Parathyroid adenoma (tissue), 2 donors: ENCODE measurements around the gene WWOX.

ENCODE experiments used
- H2AFZ ChIP-seq: fragments of 300-600 bp; sonication (generic); one replicate; pipeline ENCODE4 v1.7.0; 2017; ENCODE audit warnings: antibody characterized with exemption, mild to moderate bottlenecking
- H3K27ac ChIP-seq: fragments of 300-600 bp; sonication (generic); one replicate; pipeline ENCODE4 v1.7.0; 2017
- H3K27me3 ChIP-seq: fragments of 300-600 bp; sonication (generic); one replicate; pipeline ENCODE4 v1.7.0; 2017; ENCODE audit warnings: low read length; ENCODE audit not compliant: control insufficient read depth, insufficient read depth
- H3K36me3 ChIP-seq: fragments of 300-600 bp; sonication (generic); one replicate; pipeline ENCODE4 v1.7.0; 2017; ENCODE audit warnings: low read length; ENCODE audit not compliant: control insufficient read depth, insufficient read depth
- H3K4me1 ChIP-seq: fragments of 300-600 bp; sonication (generic); one replicate; pipeline ENCODE4 v1.7.0; 2017; ENCODE audit warnings: control low read depth
- H3K4me2 ChIP-seq: fragments of 300-600 bp; sonication (generic); one replicate; pipeline ENCODE4 v1.7.0; 2017; ENCODE audit warnings: low read length
- H3K4me3 ChIP-seq: fragments of 300-600 bp; sonication (generic); one replicate; pipeline ENCODE4 v1.7.0; 2017; ENCODE audit warnings: low read depth, low read length
- H3K79me2 ChIP-seq: fragments of 300-600 bp; sonication (generic); one replicate; pipeline ENCODE4 v1.7.0; 2017; ENCODE audit warnings: control low read depth
- H3K9ac ChIP-seq: fragments of 300-600 bp; sonication (generic); one replicate; pipeline ENCODE4 v1.7.0; 2017; ENCODE audit warnings: mild to moderate bottlenecking
- H3K9me3 ChIP-seq: fragments of 300-600 bp; sonication (generic); one replicate; pipeline ENCODE4 v1.7.0; 2017; ENCODE audit warnings: low read length; ENCODE audit not compliant: control insufficient read depth
- TF ChIP-seq, protein P1 (sequence below): fragments of 300-600 bp; sonication (generic); IDR thresholded peaks from one replicate; pipeline ENCODE4 v1.7.0; 2017; ENCODE audit warnings: antibody characterized with exemption, mild to moderate bottlenecking
- donor health status: primary hyperparathyroidism.

Gene WWOX

DNA sequence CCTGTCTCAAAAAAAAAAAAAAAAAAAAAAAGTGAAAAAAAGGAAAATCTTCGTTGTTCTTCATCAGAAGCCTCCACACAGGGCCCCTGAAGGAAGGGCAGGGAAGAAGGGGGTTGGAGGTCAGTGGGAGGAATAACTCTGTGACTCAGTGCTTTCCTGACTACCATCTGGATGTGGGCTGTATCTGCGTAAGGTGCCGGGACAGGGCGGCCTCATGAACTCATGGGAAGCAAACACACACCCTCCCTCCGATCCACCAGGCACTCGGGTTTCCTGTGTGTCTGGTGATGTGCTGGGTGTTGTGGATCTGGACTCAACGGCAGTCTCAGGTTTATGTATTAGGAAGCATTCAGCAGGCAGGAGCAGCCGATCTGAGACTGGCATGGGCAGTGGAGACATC, 691.6 kb downstream of the WWOX start:
- Histone ChIP-seq H3K4me2 (no peak overlapping the region), H3K9ac (no peak overlapping the region), H3K4me1 (peaks cover 7% of the 10 kb centered on the region), H3K4me3 (no peak overlapping the region), H3K79me2 (no peaks in the 10 kb centered on the region), H3K27me3 (no peaks in the 10 kb centered on the region), H3K9me3 (no peaks in the 10 kb centered on the region), H2AFZ (no peak overlapping the region), H3K27ac (no peak overlapping the region), H3K36me3 (no peaks in the 10 kb centered on the region)
- TF ChIP-seq, protein P1, sequence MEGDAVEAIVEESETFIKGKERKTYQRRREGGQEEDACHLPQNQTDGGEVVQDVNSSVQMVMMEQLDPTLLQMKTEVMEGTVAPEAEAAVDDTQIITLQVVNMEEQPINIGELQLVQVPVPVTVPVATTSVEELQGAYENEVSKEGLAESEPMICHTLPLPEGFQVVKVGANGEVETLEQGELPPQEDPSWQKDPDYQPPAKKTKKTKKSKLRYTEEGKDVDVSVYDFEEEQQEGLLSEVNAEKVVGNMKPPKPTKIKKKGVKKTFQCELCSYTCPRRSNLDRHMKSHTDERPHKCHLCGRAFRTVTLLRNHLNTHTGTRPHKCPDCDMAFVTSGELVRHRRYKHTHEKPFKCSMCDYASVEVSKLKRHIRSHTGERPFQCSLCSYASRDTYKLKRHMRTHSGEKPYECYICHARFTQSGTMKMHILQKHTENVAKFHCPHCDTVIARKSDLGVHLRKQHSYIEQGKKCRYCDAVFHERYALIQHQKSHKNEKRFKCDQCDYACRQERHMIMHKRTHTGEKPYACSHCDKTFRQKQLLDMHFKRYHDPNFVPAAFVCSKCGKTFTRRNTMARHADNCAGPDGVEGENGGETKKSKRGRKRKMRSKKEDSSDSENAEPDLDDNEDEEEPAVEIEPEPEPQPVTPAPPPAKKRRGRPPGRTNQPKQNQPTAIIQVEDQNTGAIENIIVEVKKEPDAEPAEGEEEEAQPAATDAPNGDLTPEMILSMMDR: no peak

DNA sequence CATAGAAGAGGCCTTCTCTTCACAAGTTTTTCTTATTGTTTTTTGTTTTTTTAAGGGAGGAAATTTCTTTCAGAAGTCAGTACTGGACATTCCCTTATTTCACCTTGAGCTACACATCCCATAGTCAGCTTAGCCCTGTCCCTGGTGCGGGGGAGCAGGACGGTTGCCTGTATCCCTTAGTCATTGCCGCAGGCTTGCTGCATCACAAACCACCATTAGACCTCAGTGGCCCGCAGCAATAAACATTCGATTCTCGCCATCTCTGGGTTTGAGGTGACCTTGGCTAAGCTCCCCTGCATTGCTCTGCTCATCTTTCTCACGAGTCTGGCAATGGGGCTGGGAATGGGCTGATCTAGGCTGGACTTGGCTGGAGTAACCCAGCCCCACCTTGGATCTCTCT, 692.5 kb downstream of the WWOX start:
- H3K4me1 ChIP-seq: peaks cover 7% of the 10 kb centered on the region
- no peaks in the 10 kb centered on the region for H3K9me3 ChIP-seq
- TF ChIP-seq, protein P1: no peak
- no peak overlapping the region for H3K4me2 ChIP-seq
- no peak overlapping the region for H3K4me3 ChIP-seq
- H3K9ac ChIP-seq: no peak overlapping the region
- H2AFZ ChIP-seq: no peak overlapping the region
- no peaks in the 10 kb centered on the region for H3K79me2 ChIP-seq
- no peak overlapping the region for H3K27ac ChIP-seq
- no peaks in the 10 kb centered on the region for H3K27me3 ChIP-seq
- H3K36me3 ChIP-seq: no peaks in the 10 kb centered on the region

DNA sequence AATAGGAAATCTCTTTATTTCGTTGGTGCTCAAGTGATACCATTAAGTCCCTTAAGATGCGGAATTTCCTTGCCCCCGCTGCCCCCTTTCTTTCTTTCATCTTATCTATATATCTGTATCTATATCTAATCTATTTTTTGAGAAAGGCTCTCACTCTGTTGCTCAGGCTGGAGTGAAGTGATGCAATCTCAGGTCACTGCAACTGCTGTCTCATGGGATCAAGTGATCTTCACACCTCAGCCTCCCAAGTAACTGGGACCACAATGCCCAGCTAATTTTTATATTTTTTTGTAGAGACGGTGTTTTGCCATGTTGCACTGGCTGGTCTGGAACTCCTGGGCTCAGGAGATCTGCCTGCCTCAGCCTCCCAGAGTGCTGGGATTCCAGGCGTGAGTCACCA, 693.5 kb downstream of the WWOX start:
- Histone ChIP-seq H3K27me3 (no peaks in the 10 kb centered on the region), H3K4me3 (no peak overlapping the region), H3K36me3 (no peaks in the 10 kb centered on the region), H3K79me2 (no peaks in the 10 kb centered on the region), H3K9ac (no peak overlapping the region), H3K4me2 (no peak overlapping the region), H3K4me1 (peaks cover 7% of the 10 kb centered on the region), H3K9me3 (no peaks in the 10 kb centered on the region), H3K27ac (no peak overlapping the region), H2AFZ (no peak overlapping the region)
- TF ChIP-seq, protein P1: no peak

DNA sequence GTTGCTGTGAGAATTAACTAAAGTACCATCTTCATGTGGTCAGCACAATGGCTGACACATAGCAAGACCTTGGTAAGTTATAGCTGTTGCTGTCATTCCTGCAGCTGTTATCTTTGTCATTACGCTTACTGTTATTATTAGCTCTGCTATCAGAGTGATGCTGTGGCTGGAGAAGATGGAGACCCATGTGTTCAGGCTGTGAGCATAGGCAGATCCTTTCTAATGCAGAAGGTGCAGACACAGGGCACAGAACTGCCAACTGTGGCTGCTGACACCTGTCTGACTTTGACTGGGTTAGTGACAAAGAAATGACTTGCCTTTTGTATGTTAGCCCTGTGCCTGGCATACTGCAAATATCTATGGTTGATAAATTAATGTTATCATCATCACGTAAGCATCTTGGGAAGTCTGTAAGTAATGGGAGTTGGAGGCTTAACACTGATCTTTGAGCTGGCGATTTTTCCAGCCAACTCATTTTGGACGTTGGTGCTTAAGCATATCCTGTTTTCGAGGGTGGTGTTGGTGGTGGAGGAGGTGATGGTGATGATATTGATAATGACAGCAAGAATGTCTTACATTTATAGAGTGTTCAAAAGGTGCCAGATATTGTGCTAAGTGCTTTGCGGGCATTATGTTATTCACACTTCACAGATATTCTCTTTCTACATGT, 695.3 kb downstream of the WWOX start:
- H3K79me2 ChIP-seq: no peaks in the 10 kb centered on the region
- H3K4me1 ChIP-seq: no peaks in the 10 kb centered on the region
- TF ChIP-seq, protein P1: no peak
- H3K27me3 ChIP-seq: no peaks in the 10 kb centered on the region
- no peak overlapping the region for H3K27ac ChIP-seq
- no peak overlapping the region for H3K9ac ChIP-seq
- no peak overlapping the region for H3K4me2 ChIP-seq
- no peaks in the 10 kb centered on the region for H3K9me3 ChIP-seq
- no peaks in the 10 kb centered on the region for H3K36me3 ChIP-seq
- H3K4me3 ChIP-seq: no peak overlapping the region
- no peak overlapping the region for H2AFZ ChIP-seq

DNA sequence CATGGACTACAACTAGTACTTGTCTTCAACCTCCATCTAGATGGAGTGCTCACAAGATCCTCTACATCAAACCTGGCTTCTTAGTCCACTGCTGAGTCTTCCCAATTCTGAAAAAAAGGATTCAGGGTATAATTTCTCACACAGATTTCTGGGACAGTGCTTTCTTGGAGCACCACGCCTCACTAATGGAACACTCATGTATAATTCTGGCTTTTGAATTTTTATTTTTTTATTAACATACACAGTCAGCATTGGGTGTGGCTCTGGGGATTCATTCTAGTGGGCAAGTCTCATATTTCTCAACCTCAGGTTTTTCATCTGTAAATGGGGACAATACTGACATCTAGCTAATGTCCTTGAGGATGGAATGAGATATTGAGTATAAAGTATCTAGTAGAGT, 696.0 kb downstream of the WWOX start:
- TF ChIP-seq, protein P1: no peak

More for the DNA sequence above, 696.0 kb downstream of the WWOX start:
- Histone ChIP-seq H2AFZ (no peak overlapping the region), H3K79me2 (no peaks in the 10 kb centered on the region), H3K4me3 (no peak overlapping the region), H3K27me3 (no peaks in the 10 kb centered on the region), H3K4me1 (no peaks in the 10 kb centered on the region), H3K27ac (no peak overlapping the region), H3K4me2 (no peak overlapping the region), H3K9ac (no peak overlapping the region), H3K9me3 (no peaks in the 10 kb centered on the region), H3K36me3 (no peaks in the 10 kb centered on the region)
